K562 (cell line): ENCODE results near the gene EMC1. TPM values are rescaled to one million over a fixed set of nuclear protein-coding genes. Genes with fewer than 3 reads are reported as not detected.

Experiments
- BRD4 ChIP-seq: fragments of 200-600 bp; sonication (generic); IDR thresholded peaks from 2 replicates; pipeline ENCODE4 v1.6.1; 2017; ENCODE audit warnings: inconsistent platforms
- COPS2 ChIP-seq: fragments of 450-650 bp; conservative IDR thresholded peaks from 2 replicates; pipeline ENCODE4 v1.6.1; 2016; ENCODE audit warnings: mild to moderate bottlenecking, moderate library complexity
- ETV5 ChIP-seq: sonication (generic); formaldehyde crosslinking; IDR thresholded peaks from 2 replicates; pipeline ENCODE4 v1.4.0; 2020; ENCODE audit warnings: low read depth, mild to moderate bottlenecking, missing genetic modification reagents
- FOSL1 ChIP-seq: fragments of 200-800 bp; sonication (Bioruptor generic); conservative IDR thresholded peaks from 2 replicates; pipeline ENCODE4 v1.6.1; 2016; ENCODE audit warnings: missing genetic modification characterization, missing compliant biosample characterization
- GABPB1 ChIP-seq: sonication (generic); formaldehyde crosslinking; IDR thresholded peaks from 2 replicates; pipeline ENCODE4 v1.8.0; 2022; ENCODE audit warnings: mild to moderate bottlenecking, missing genetic modification reagents
- HES1 ChIP-seq: fragments of 450-650 bp; IDR thresholded peaks from 2 replicates; pipeline ENCODE4 v1.6.1; 2016; ENCODE audit warnings: low read depth, mild to moderate bottlenecking, moderate library complexity
- ILK ChIP-seq: fragments of 450-650 bp; IDR thresholded peaks from 2 replicates; pipeline ENCODE4 v1.6.1; 2016; ENCODE audit warnings: missing genetic modification characterization, low read depth, mild to moderate bottlenecking, missing compliant biosample characterization, moderate library complexity, borderline replicate concordance
- JUND ChIP-seq, 2 experiments: IDR thresholded peaks; 2 replicates in 1 of 2; 3 replicates in 1 of 2; pipeline ENCODE4 v1.6.1; 2011; ENCODE audit warnings: borderline replicate concordance in 2 of 2, low read depth in 2 of 2, low read length in 2 of 2, improper control_type of control experiment in 1 of 2, missing biosample characterization in 1 of 2, missing genetic modification characterization in 1 of 2, missing genetic modification reagents in 1 of 2
- KLF13 ChIP-seq: fragments of 450-650 bp; IDR thresholded peaks from 2 replicates; pipeline ENCODE4 v1.6.1; 2016; ENCODE audit warnings: missing genetic modification characterization, low read depth, mild to moderate bottlenecking, missing compliant biosample characterization, moderate library complexity, borderline replicate concordance
- L3MBTL2 ChIP-seq: fragments of 450-650 bp; IDR thresholded peaks from 2 replicates; pipeline ENCODE4 v1.6.1; 2016; ENCODE audit warnings: mild to moderate bottlenecking, moderate library complexity
- MBD1 ChIP-seq: fragments of 250-450 bp; sonication (Bioruptor Pico); IDR thresholded peaks from 2 replicates; pipeline ENCODE4 v1.8.0; 2022; ENCODE audit warnings: inconsistent platforms
- MLX ChIP-seq, 2 experiments: fragments of 450-650 bp in 1 of 2; sonication (generic) in 1 of 2; formaldehyde crosslinking; conservative IDR thresholded peaks; 2 replicates each; pipeline versions ENCODE4 v1.4.0 to v1.8.1; 2020 to 2022; ENCODE audit warnings: mild to moderate bottlenecking in 1 of 2, missing genetic modification reagents in 1 of 2
- NFYB ChIP-seq: IDR thresholded peaks from 2 replicates; pipeline ENCODE4 v1.6.1; 2011; ENCODE audit warnings: mild to moderate bottlenecking, moderate library complexity; ENCODE audit not compliant: insufficient read length; ENCODE audit errors: extremely low read depth
- NKRF ChIP-seq: fragments of 450-650 bp; IDR thresholded peaks from 2 replicates; pipeline ENCODE4 v1.6.1; 2016; ENCODE audit warnings: borderline replicate concordance
- NR2F6 ChIP-seq: fragments of 450-650 bp; formaldehyde crosslinking; IDR thresholded peaks from 2 replicates; pipeline ENCODE4 v1.4.0; 2020; ENCODE audit warnings: mild to moderate bottlenecking
- RCOR1 ChIP-seq, 2 experiments: IDR thresholded peaks; 2 replicates each; pipeline ENCODE4 v1.6.1; 2012; ENCODE audit warnings: low read depth in 2 of 2, low read length in 2 of 2, borderline replicate concordance in 1 of 2, improper control_type of control experiment in 1 of 2
- RFX7 ChIP-seq: fragments of 250-450 bp; sonication (Bioruptor Pico); IDR thresholded peaks from 2 replicates; pipeline ENCODE4 v1.5.1; 2021; ENCODE audit warnings: mild to moderate bottlenecking
- SIN3A ChIP-seq, 2 experiments: fragments of 150-350 bp in 1 of 2; IDR thresholded peaks; 2 replicates each; pipeline ENCODE4 v1.6.1; 2011 to 2016; ENCODE audit warnings: borderline replicate concordance in 2 of 2, low read depth in 2 of 2, low read length in 2 of 2, mild to moderate bottlenecking in 2 of 2, moderate library complexity in 2 of 2; ENCODE audit not compliant: control insufficient read depth in 1 of 2
- SIN3B ChIP-seq: fragments of 450-650 bp; IDR thresholded peaks from 2 replicates; pipeline ENCODE4 v1.6.1; 2017; ENCODE audit warnings: low read depth, mild to moderate bottlenecking, moderate library complexity
- SREBF1 ChIP-seq: fragments of 150-350 bp; IDR thresholded peaks from 2 replicates; pipeline ENCODE4 v1.6.1; 2014; ENCODE audit warnings: antibody characterized with exemption, low read depth, low read length, borderline replicate concordance
- ZNF316 ChIP-seq: fragments of 450-650 bp; IDR thresholded peaks from 2 replicates; pipeline ENCODE4 v1.6.1; 2016
- ZNF644 ChIP-seq: fragments of 200-800 bp; sonication (Bioruptor generic); IDR thresholded peaks from 2 replicates; pipeline ENCODE4 v1.6.1; 2016; ENCODE audit warnings: low read depth, missing genetic modification characterization, missing compliant biosample characterization
- polyA plus RNA-seq, 8 experiments: library from polyadenylated mRNA; depleted of rRNA in 4 of 8; stranded (reverse) in 5 of 8; unstranded in 3 of 8; fragments of >200 nt; fragmentation: Nextera tagmentation in 2 of 8; fragmentation: Illumina TruSeq in 1 of 8; extraction: Ambion mirVana in 2 of 8; extraction: Trizol in 1 of 8; gene quantifications; 2 replicates each; pipeline versions ENCODE4 v1.2.1 to v1.2.3, GENCODE V29; 2011 to 2014; ENCODE audit warnings: inconsistent platforms in 1 of 8, missing spikeins in 1 of 8
- total RNA-seq, 7 experiments: library from RNA; depleted of rRNA in 6 of 7; stranded (reverse); fragments of >200 nt in 6 of 7; fragmentation: Illumina TruSeq in 2 of 7; extraction: Trizol in 2 of 7; gene quantifications; 2 replicates each; pipeline versions ENCODE4 v1.2.1 to v1.2.3, GENCODE V29; 2011 to 2021; ENCODE audit warnings: low replicate concordance in 1 of 7

EMC1 gene
- total and polyA plus RNA-seq, 9 of the 15 experiments (the other 6 are each of a cell fraction or from before 2014, with no cell fraction given), result 17.8 to 88.2 (median 37.4) TPM

- TF ChIP-seq MBD1 (CRISPR knock-in tag) (no peak), FOSL1 (tag) (peak; percentile 0; the same call in 1 of the 2 replicates), RFX7 (CRISPR knock-in tag) (no peak), MLX (CRISPR knock-in tag; conservative IDR thresholded peaks at IDR 0.05) (no peak), JUND (IDR thresholded peaks at IDR 0.05; ENCODE audit: borderline replicate concordance, low read depth, low read length) (peak; percentile 48; the same call in 1 of the 2 replicates), JUND (tag; IDR thresholded peaks at IDR 0.05; ENCODE audit: borderline replicate concordance, low read depth, low read length) (no peak), HES1 (peak; percentile 7; the same call in 1 of the 2 replicates), BRD4 (peak; percentile 50; the same call in 1 of the 2 replicates), SIN3A (IDR thresholded peaks at IDR 0.05; ENCODE audit: borderline replicate concordance in 2 of 2, control insufficient read depth in 1 of 2, low read depth in 2 of 2, low read length in 2 of 2) (peak; percentile 8 to 44; a peak in 2 of 4 replicates), COPS2 (no peak), SIN3B (no peak), NKRF (peak; percentile 64), L3MBTL2 (peak; percentile 21; the same call in 1 of the 2 replicates), NFYB (no peak), ILK (tag) (no peak), NR2F6 (no peak), KLF13 (tag) (peak; percentile 72; the same call in 1 of the 2 replicates), ZNF644 (tag) (no peak), ZNF316 (peak; percentile 93), SREBF1 (no peak), ETV5 (CRISPR knock-in tag) (no peak), RCOR1 (IDR thresholded peaks at IDR 0.05; ENCODE audit: borderline replicate concordance in 1 of 2, low read depth in 2 of 2, low read length in 2 of 2) (0 out of 4 replicates have a peak, but pooled peaks of 1 of the 2 experiments have one; percentile 8), GABPB1 (no peak)
Observed at GRCh38 chr1:19209439-19209989, 41.8 kb downstream of the EMC1 start (continued).
